ENCODE data around the gene AMH.
A peak's percentile ranks its signal among the peaks of the same experiment; 100 is the strongest.

AMH gene

GRCh38 chr19:2251106-2252054 is 2.3 kb downstream of the AMH start:
- DNase-seq: no peak

GRCh38 chr19:2252055-2252796 is 3.1 kb downstream of the AMH start:
- no peak for DNase-seq

GRCh38 chr19:2252797-2253105 is 3.6 kb downstream of the AMH start:
- DNase-seq: no peak

- DNase-seq: peak; percentile 60
These were observed 4.3 kb downstream of the AMH start for GRCh38 chr19:2253106-2254063.

- no peak for DNase-seq
These were observed 5.1 kb downstream of the AMH start for GRCh38 chr19:2254064-2254872.

- no peak for DNase-seq
These were observed 6.2 kb downstream of the AMH start for GRCh38 chr19:2255112-2255845.

- DNase-seq: no peak
These were observed 7.0 kb downstream of the AMH start, which contains the start of gene JSRP1 for GRCh38 chr19:2255982-2256685. Gene JSRP1 (minus strand): TSS chr19:2256417. CDS start chr19:2255314, 1,103 bp downstream.

- no peak for DNase-seq
These were observed 10.2 kb downstream of the AMH start for GRCh38 chr19:2259336-2259735.

GRCh38 chr19:2260341-2260805 is 11.2 kb downstream of the AMH start:
- DNase-seq: no peak

- peak; percentile 85 for DNase-seq
These were observed 12.5 kb downstream of the AMH start for GRCh38 chr19:2261438-2262172.

- DNase-seq: peak; percentile 50
These were observed 17.3 kb downstream of the AMH start for GRCh38 chr19:2266183-2266993.

- no peak for DNase-seq
These were observed 19.3 kb downstream of the AMH start for GRCh38 chr19:2268480-2268830.

GRCh38 chr19:2268861-2269243 is 19.7 kb downstream of the AMH start:
- DNase-seq: no peak

GRCh38 chr19:2269244-2270156 is 20.4 kb downstream of the AMH start:
- DNase-seq: peak; percentile 99

GRCh38 chr19:2270157-2270422 is 21.0 kb downstream of the AMH start:
- DNase-seq: peak; percentile 60

GRCh38 chr19:2270423-2271233 is 21.5 kb downstream of the AMH start:
- peak; percentile 83 for DNase-seq

Data from stimulated activated CD8-positive, alpha-beta memory T cell treated with anti-CD3 and anti-CD28 coated beads, Interleukin-4, amount 100 ng/mL, for 48 hours (primary cell).